Mucosa of rectum (tissue), 2 donors: ENCODE data around the gene GPR142.

Experiments used
- H3K27ac ChIP-seq, 2 donors: one replicate each; pipeline ENCODE4 v1.7.0; 2013; ENCODE audit warnings: inconsistent platforms in 2 of 2, low read depth in 2 of 2, low read length in 2 of 2
- H3K27me3 ChIP-seq, 2 donors: one replicate each; pipeline ENCODE4 v1.7.0; 2013; ENCODE audit warnings: low read length in 2 of 2; ENCODE audit not compliant: control insufficient read depth in 2 of 2, insufficient read depth in 2 of 2
- H3K36me3 ChIP-seq, 2 donors: one replicate each; pipeline ENCODE4 v1.7.0; 2013; ENCODE audit warnings: low read length in 2 of 2; ENCODE audit not compliant: control insufficient read depth in 2 of 2, insufficient read depth in 2 of 2
- H3K4me1 ChIP-seq, 2 donors: one replicate each; pipeline ENCODE4 v1.7.0; 2013; ENCODE audit warnings: low read length in 2 of 2, mild to moderate bottlenecking in 1 of 2; ENCODE audit not compliant: control insufficient read depth in 2 of 2, insufficient read depth in 2 of 2
- H3K4me3 ChIP-seq, 2 donors: one replicate each; pipeline ENCODE4 v1.7.0; 2013; ENCODE audit warnings: low read length in 2 of 2
- H3K9ac ChIP-seq, 2 donors: one replicate each; pipeline ENCODE4 v1.7.0; 2013; ENCODE audit warnings: low read length in 2 of 2, low read depth in 1 of 2, mild to moderate bottlenecking in 1 of 2
- H3K9me3 ChIP-seq, 2 donors: one replicate each; pipeline ENCODE4 v1.7.0; 2013; ENCODE audit warnings: low read length in 2 of 2; ENCODE audit not compliant: control insufficient read depth in 2 of 2
- donor health status: healthy.
- donor health status: Normal muscosa, but diverticular disease.

Gene GPR142

DNA sequence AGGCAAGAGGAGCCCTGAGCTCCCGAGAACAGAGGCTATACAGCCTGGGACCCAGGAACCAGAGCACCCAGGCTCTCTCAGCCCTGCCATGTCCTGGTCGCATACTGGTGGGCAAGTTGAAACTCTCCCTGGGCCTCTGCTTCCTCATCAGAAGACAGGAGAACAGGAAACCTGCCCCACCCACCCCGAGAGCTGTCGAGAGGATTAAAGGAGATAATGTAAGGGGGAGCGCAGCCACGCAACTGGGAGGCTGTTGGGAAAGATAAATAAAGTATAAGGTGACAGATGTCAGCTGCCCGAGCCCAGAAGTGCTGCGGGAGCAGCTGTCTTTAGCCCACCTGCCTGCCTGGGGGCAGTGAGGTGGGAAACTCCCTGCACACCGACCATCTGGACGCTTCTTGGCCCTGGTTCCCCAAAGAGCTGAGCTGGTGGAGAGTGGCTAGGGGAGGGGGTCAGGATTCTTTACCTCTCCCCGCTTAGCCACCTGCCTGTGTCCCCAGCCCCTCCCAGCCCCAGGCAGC is 34.5 kb upstream of the GPR142 start:
- H3K4me3 ChIP-seq, result no peak overlapping the region
- H3K9me3 ChIP-seq, result no peaks in the 10 kb centered on the region
- H3K9ac ChIP-seq, result peak overlapping the region in 1 of 2 donors; percentile 12
- H3K4me1 ChIP-seq, result peaks cover 0 to 4% of the 10 kb centered on the region in 2 donors
- H3K27ac ChIP-seq, result peak overlapping the region; percentile 38 to 49
- peaks cover 2 to 3% of the 10 kb centered on the region in 2 donors for H3K27me3 ChIP-seq
- H3K36me3 ChIP-seq, result no peaks in the 10 kb centered on the region

DNA sequence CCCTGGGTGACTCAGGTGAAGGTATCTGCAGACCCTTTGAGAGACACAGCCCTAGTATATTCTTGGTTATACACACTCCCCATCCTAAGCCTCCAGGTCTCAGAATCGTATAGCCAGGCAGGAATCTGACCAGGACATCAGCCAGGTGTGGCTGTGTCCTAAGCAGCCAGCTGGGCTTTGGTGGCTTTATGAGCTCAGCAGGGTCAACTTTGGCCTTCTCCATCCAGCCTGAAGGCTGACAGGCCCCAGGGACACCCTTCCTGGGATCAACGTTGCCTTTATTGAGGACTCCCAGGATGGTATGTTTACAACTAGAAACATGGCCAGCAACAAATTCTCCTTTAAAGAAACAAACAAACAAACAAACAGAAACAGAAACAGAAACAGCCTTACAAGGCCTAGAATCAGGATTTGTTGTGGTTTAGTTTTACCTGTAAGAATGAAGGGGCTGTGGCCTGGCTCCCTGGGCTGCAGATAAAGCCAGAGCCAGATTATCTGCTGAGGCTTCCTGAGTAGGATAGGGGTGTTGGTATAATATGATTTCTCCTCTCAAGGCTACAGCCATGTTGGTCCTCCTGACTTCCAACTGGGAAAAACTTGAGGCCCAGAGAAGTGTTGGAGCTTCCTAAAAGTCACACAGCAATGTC is 32.8 kb upstream of the GPR142 start:
- Histone ChIP-seq H3K9ac (no peak overlapping the region), H3K4me3 (no peak overlapping the region), H3K4me1 (peaks cover 0 to 5% of the 10 kb centered on the region in 2 donors), H3K36me3 (no peaks in the 10 kb centered on the region), H3K9me3 (no peaks in the 10 kb centered on the region), H3K27ac (peak overlapping the region in 1 of 2 donors; percentile 3), H3K27me3 (peaks cover 0 to 3% of the 10 kb centered on the region in 2 donors)

DNA sequence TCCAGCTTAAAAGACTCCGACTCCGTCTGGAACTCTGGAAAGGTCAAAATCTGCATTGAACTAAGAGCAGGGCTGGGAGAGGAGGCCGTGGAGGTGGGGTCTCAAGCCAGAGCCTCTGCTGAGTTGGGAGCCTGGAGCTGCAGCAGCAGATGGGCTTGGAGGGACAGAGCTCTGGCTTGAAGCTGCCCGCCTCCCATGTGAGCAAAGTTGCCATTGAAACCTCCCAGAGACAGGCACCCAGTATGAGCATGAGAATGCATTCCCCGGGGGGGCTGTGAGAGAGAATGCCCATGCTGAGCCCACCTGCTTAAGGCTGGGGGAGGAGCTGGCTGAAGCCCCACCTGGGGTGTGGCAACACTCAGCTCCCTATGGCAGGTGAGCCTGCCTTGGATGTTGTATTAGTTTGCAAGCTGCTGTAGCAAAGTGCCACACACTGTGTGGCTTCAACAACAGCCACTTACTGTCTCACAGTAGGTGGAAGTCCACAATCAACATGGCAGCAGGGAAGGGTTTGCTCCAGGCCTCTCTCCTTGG is 31.7 kb upstream of the GPR142 start:
- Histone ChIP-seq H3K36me3 (no peaks in the 10 kb centered on the region), H3K27me3 (peaks cover 2 to 3% of the 10 kb centered on the region in 2 donors), H3K27ac (no peak overlapping the region), H3K4me3 (no peak overlapping the region), H3K4me1 (peaks cover 5 to 6% of the 10 kb centered on the region in 2 donors), H3K9me3 (no peaks in the 10 kb centered on the region), H3K9ac (no peak overlapping the region)

GRCh38 chr17:74336307-74336706 is 31.0 kb upstream of the GPR142 start:
- peaks cover 2 to 3% of the 10 kb centered on the region in 2 donors for H3K27me3 ChIP-seq
- H3K27ac ChIP-seq, result no peak overlapping the region
- no peak overlapping the region for H3K4me3 ChIP-seq
- no peaks in the 10 kb centered on the region for H3K9me3 ChIP-seq
- H3K4me1 ChIP-seq, result peaks cover 5 to 6% of the 10 kb centered on the region in 2 donors
- no peaks in the 10 kb centered on the region for H3K36me3 ChIP-seq
- no peak overlapping the region for H3K9ac ChIP-seq

GRCh38 chr17:74337834-74338500 is 29.3 kb upstream of the GPR142 start:
- Histone ChIP-seq H3K27ac (no peak overlapping the region), H3K27me3 (peaks cover 2 to 3% of the 10 kb centered on the region in 2 donors), H3K9ac (no peak overlapping the region), H3K4me3 (no peak overlapping the region), H3K36me3 (no peaks in the 10 kb centered on the region), H3K4me1 (peaks cover 5 to 6% of the 10 kb centered on the region in 2 donors), H3K9me3 (no peaks in the 10 kb centered on the region)

GRCh38 chr17:74339537-74340195 is 27.6 kb upstream of the GPR142 start:
- no peak overlapping the region for H3K9ac ChIP-seq
- H3K4me1 ChIP-seq, result peaks cover 5 to 6% of the 10 kb centered on the region in 2 donors
- no peaks in the 10 kb centered on the region for H3K36me3 ChIP-seq
- no peak overlapping the region for H3K27ac ChIP-seq
- H3K9me3 ChIP-seq, result no peaks in the 10 kb centered on the region
- no peak overlapping the region for H3K4me3 ChIP-seq
- H3K27me3 ChIP-seq, result peaks cover 2 to 3% of the 10 kb centered on the region in 2 donors

- H3K4me1 ChIP-seq, result peaks cover 5 to 6% of the 10 kb centered on the region in 2 donors
- no peak overlapping the region for H3K4me3 ChIP-seq
- H3K9ac ChIP-seq, result no peak overlapping the region
- no peak overlapping the region for H3K27ac ChIP-seq
- no peaks in the 10 kb centered on the region for H3K36me3 ChIP-seq
- no peaks in the 10 kb centered on the region for H3K9me3 ChIP-seq
- H3K27me3 ChIP-seq, result peaks cover 2 to 3% of the 10 kb centered on the region in 2 donors
These were observed 26.8 kb upstream of the GPR142 start for GRCh38 chr17:74340470-74341023.

DNA sequence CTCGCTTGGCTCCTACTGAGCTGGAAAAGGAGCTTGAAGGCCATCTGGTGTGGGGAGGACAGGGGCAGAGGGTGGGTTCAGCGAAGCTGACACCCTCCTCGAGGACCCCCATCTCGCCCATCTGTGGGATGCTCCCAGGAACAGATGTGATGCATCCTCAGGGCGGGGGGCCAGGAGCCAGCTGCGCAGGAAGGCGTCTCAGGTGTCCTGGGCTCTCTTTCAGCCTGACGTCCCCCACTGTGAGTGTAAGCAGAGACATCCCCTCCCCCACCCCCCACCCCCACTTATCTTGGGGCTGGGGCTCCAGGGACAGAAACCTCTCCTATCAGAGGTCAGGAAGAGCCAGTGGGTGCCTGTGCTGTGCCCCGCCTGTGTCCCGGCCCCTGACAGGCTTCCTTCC is 25.1 kb upstream of the GPR142 start:
- Histone ChIP-seq H3K36me3 (no peaks in the 10 kb centered on the region), H3K27me3 (peaks cover 2 to 3% of the 10 kb centered on the region in 2 donors)

GRCh38 chr17:74343121-74343520 is 24.2 kb upstream of the GPR142 start:
- Histone ChIP-seq H3K9ac (no peak overlapping the region), H3K4me3 (no peak overlapping the region), H3K27me3 (peaks cover 2 to 3% of the 10 kb centered on the region in 2 donors), H3K27ac (no peak overlapping the region), H3K36me3 (no peaks in the 10 kb centered on the region), H3K9me3 (no peaks in the 10 kb centered on the region), H3K4me1 (peaks cover 2 to 5% of the 10 kb centered on the region in 2 donors)

More for the DNA sequence above, 25.1 kb upstream of the GPR142 start:
- Histone ChIP-seq H3K4me3 (no peak overlapping the region), H3K9me3 (no peaks in the 10 kb centered on the region), H3K4me1 (peaks cover 5 to 6% of the 10 kb centered on the region in 2 donors), H3K27ac (no peak overlapping the region), H3K9ac (no peak overlapping the region)
